SK-N-MC (cell line): ENCODE data around the gene GASK1A.

Experiments
- EZH2 ChIP-seq: fragments of 200-600 bp; sonication (generic); IDR thresholded peaks from one replicate; pipeline ENCODE4 v1.6.1; 2017; ENCODE audit warnings: antibody characterized with exemption
- POLR2AphosphoS5 ChIP-seq: IDR thresholded peaks from 2 replicates; pipeline ENCODE4 v1.6.1; 2012; ENCODE audit warnings: mild to moderate bottlenecking, low read depth, low read length, borderline replicate concordance

GRCh38 chr3:42942693-42943092 is 36.4 kb upstream of the GASK1A start:
- TF ChIP-seq EZH2: no peak
- TF ChIP-seq POLR2AphosphoS5: no peak
